Fibroblast of skin of right biceps (primary cell): ENCODE data around the gene ADM2.

Experiments
- DNase-seq: peaks from one replicate; pipeline ENCODE4 v3.0.0-alpha.2; 2013

ADM2 gene

GRCh38 chr22:50469377-50470305, 11.7 kb upstream of the ADM2 start:
- peak; percentile 55 for DNase-seq

- no peak for DNase-seq
These were observed 10.9 kb upstream of the ADM2 start for GRCh38 chr22:50470491-50470890.

- DNase-seq: no peak
These were observed 10.0 kb upstream of the ADM2 start for GRCh38 chr22:50471197-50471847.

GRCh38 chr22:50471962-50472361, 9.4 kb upstream of the ADM2 start:
- DNase-seq: no peak

- no peak for DNase-seq
These were observed 8.3 kb upstream of the ADM2 start for GRCh38 chr22:50473088-50473487.

- DNase-seq: peak; percentile 46
These were observed 7.3 kb upstream of the ADM2 start for GRCh38 chr22:50473855-50474671.

- DNase-seq: peak; percentile 87
These were observed 6.4 kb upstream of the ADM2 start, which contains the start of gene SBF1 for GRCh38 chr22:50474710-50475651. SBF1 (minus strand) TSS chr22:50475035; CDS start chr22:50474840, 195 bp downstream.

- DNase-seq: no peak
These were observed 5.7 kb upstream of the ADM2 start for GRCh38 chr22:50475652-50476002.

- DNase-seq: no peak
These were observed 4.5 kb upstream of the ADM2 start for GRCh38 chr22:50476868-50477267.

GRCh38 chr22:50477923-50478322, 3.4 kb upstream of the ADM2 start:
- no peak for DNase-seq

- no peak for DNase-seq
These were observed 1.6 kb upstream of the ADM2 start for GRCh38 chr22:50479721-50480120.

GRCh38 chr22:50481045-50481439, 301 bp upstream of the ADM2 start:
- no peak for DNase-seq

- no peak for DNase-seq
These were observed 1.0 kb downstream of the ADM2 start for GRCh38 chr22:50482107-50483074.

- DNase-seq: no peak
These were observed 1.8 kb downstream of the ADM2 start for GRCh38 chr22:50483106-50483505.

GRCh38 chr22:50483556-50483955, 2.2 kb downstream of the ADM2 start:
- no peak for DNase-seq

- DNase-seq: no peak
These were observed 2.9 kb downstream of the ADM2 start for GRCh38 chr22:50483977-50484853.

GRCh38 chr22:50485221-50486131, 4.1 kb downstream of the ADM2 start:
- no peak for DNase-seq

GRCh38 chr22:50486561-50487289, 5.4 kb downstream of the ADM2 start, which contains the start of gene MIOX:
MIOX (plus strand) TSS chr22:50486859; CDS start chr22:50486898, 39 bp downstream.
- DNase-seq: no peak
